HG03108 (cell line): Measurements from ENCODE around the gene GALNT17.
"Not testable (repeated sequence)": the region's sequence is repeated elsewhere in the genome, so short reads cannot be mapped to it uniquely, and the experiment has no call there.

Experiments used
- ATAC-seq: cut with Tn5 transposase; IDR thresholded peaks from one replicate; pipeline ENCODE4 v1.9.1; 2021; ENCODE audit warnings: moderate library complexity; ENCODE audit not compliant: unreplicated experiment

Gene GALNT17

GRCh38 chr7:71721742-71722141, 589.8 kb downstream of the GALNT17 start:
- ATAC-seq: no peak

- no peak for ATAC-seq
Measured at GRCh38 chr7:71723859-71724258, 591.9 kb downstream of the GALNT17 start.

GRCh38 chr7:71727347-71727746, 595.4 kb downstream of the GALNT17 start:
- ATAC-seq: no peak

GRCh38 chr7:71731740-71732139, 599.8 kb downstream of the GALNT17 start:
- ATAC-seq: no peak

GRCh38 chr7:71733107-71733870, 601.3 kb downstream of the GALNT17 start:
- ATAC-seq: no peak

- no peak for ATAC-seq
Measured at GRCh38 chr7:71735961-71736556, 604.1 kb downstream of the GALNT17 start.

- not testable (repeated sequence) for ATAC-seq
Measured at GRCh38 chr7:71737931-71738540, 606.1 kb downstream of the GALNT17 start.

GRCh38 chr7:71739520-71740173, 607.7 kb downstream of the GALNT17 start:
- ATAC-seq: no peak

GRCh38 chr7:71740174-71740560, 608.2 kb downstream of the GALNT17 start:
- ATAC-seq: no peak

- no peak for ATAC-seq
Measured at GRCh38 chr7:71746006-71746405, 614.1 kb downstream of the GALNT17 start.

- no peak for ATAC-seq
Measured at GRCh38 chr7:71750290-71750689, 618.3 kb downstream of the GALNT17 start.

- ATAC-seq: no peak
Measured at GRCh38 chr7:71752171-71752935, 620.4 kb downstream of the GALNT17 start.

GRCh38 chr7:71753236-71753635, 621.3 kb downstream of the GALNT17 start:
- ATAC-seq: no peak

- no peak for ATAC-seq
Measured at GRCh38 chr7:71753956-71754664, 622.2 kb downstream of the GALNT17 start.

GRCh38 chr7:71754828-71755227, 622.9 kb downstream of the GALNT17 start:
- ATAC-seq: no peak

GRCh38 chr7:71761336-71761735, 629.4 kb downstream of the GALNT17 start:
- no peak for ATAC-seq
